Uterus (tissue), 2 donors: Measurements from ENCODE around the gene CYP4F3.

Experiments
- CTCF ChIP-seq, 4 experiments: fragments of 200-600 bp in 2 of 4; fragments of 450-650 bp in 2 of 4; sonication (generic) in 2 of 4; IDR thresholded peaks; one replicate each; pipeline ENCODE4 v1.5.1; 2016 to 2019; ENCODE audit warnings: antibody characterized with exemption in 4 of 4, mild to moderate bottlenecking in 2 of 4, moderate library complexity in 1 of 4
- POLR2A ChIP-seq, 2 donors: fragments of 450-650 bp; IDR thresholded peaks; one replicate each; pipeline ENCODE4 v1.6.1; 2016; ENCODE audit warnings: antibody characterized with exemption in 2 of 2, mild to moderate bottlenecking in 1 of 2, moderate library complexity in 1 of 2

DNA sequence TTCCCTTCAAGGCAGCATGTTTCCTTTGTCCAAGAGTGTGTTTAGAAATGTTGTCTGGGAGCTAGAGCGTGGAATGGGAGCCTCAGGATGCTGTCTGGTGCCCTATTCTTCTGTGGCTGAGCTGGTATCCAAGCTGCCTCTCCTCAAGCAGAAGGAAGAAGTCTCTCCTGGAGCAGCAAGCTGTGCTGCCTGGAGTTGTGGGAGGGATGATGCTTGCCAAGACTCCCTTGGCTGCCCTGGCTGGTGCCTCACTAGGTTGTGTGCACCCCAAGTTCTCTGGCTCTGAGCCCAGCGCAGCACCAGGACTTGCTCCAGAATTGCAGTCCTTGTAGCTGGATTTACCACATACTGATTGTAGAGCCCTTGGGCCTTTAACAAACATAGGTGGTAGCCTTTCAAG, 4.7 kb upstream of the CYP4F3 start:
- TF ChIP-seq CTCF (IDR thresholded peaks at IDR 0.05) (no peak), POLR2A (IDR thresholded peaks at IDR 0.05) (no peak)
